Duodenal mucosa (tissue), 2 donors: ENCODE results near the gene PLEKHS1.

Experiments used
- H3K27ac ChIP-seq: one replicate; pipeline ENCODE4 v1.7.0; 2013; ENCODE audit warnings: low read depth, low read length
- H3K27me3 ChIP-seq, 2 donors: one replicate each; pipeline ENCODE4 v1.7.0; 2013; ENCODE audit warnings: low read length in 2 of 2, control low read depth in 1 of 2; ENCODE audit not compliant: insufficient read depth in 2 of 2, control insufficient read depth in 1 of 2
- H3K36me3 ChIP-seq, 2 donors: one replicate each; pipeline ENCODE4 v1.7.0; 2013; ENCODE audit warnings: low read length in 2 of 2, control low read depth in 1 of 2; ENCODE audit not compliant: insufficient read depth in 2 of 2, control insufficient read depth in 1 of 2
- H3K4me1 ChIP-seq, 2 donors: one replicate each; pipeline ENCODE4 v1.7.0; 2013; ENCODE audit warnings: low read length in 2 of 2, control low read depth in 1 of 2; ENCODE audit not compliant: insufficient read depth in 2 of 2, control insufficient read depth in 1 of 2
- H3K4me3 ChIP-seq, 2 donors: one replicate each; pipeline ENCODE4 v1.7.0; 2013; ENCODE audit warnings: low read length in 2 of 2, low read depth in 1 of 2
- H3K9ac ChIP-seq, 2 donors: one replicate each; pipeline ENCODE4 v1.7.0; 2013; ENCODE audit warnings: low read length in 2 of 2, low read depth in 1 of 2
- H3K9me3 ChIP-seq, 2 donors: one replicate each; pipeline ENCODE4 v1.7.0; 2013; ENCODE audit warnings: low read length in 2 of 2, control low read depth in 1 of 2; ENCODE audit not compliant: control insufficient read depth in 1 of 2

Gene PLEKHS1

GRCh38 chr10:113739577-113739976 lies 11.9 kb upstream of the PLEKHS1 start:
- Histone ChIP-seq H3K27me3 (no peaks in the 10 kb centered on the region), H3K4me1 (peaks cover 1 to 7% of the 10 kb centered on the region in 2 donors), H3K9me3 (no peaks in the 10 kb centered on the region), H3K4me3 (no peak overlapping the region), H3K9ac (no peak overlapping the region), H3K27ac (no peak overlapping the region), H3K36me3 (no peaks in the 10 kb centered on the region)

- no peaks in the 10 kb centered on the region for H3K36me3 ChIP-seq
- H3K9ac ChIP-seq = no peak overlapping the region
- H3K9me3 ChIP-seq = no peaks in the 10 kb centered on the region
- peaks cover 4 to 13% of the 10 kb centered on the region in 2 donors for H3K4me1 ChIP-seq
- no peak overlapping the region for H3K4me3 ChIP-seq
- H3K27ac ChIP-seq = no peak overlapping the region
- no peaks in the 10 kb centered on the region for H3K27me3 ChIP-seq
Measured at GRCh38 chr10:113740850-113741249, 10.6 kb upstream of the PLEKHS1 start.

GRCh38 chr10:113742466-113742865 lies 9.0 kb upstream of the PLEKHS1 start:
- Histone ChIP-seq H3K9ac (no peak overlapping the region), H3K9me3 (no peaks in the 10 kb centered on the region), H3K4me3 (no peak overlapping the region), H3K27me3 (no peaks in the 10 kb centered on the region), H3K27ac (no peak overlapping the region), H3K4me1 (peaks cover 9 to 24% of the 10 kb centered on the region in 2 donors), H3K36me3 (no peaks in the 10 kb centered on the region)

- no peak overlapping the region for H3K27ac ChIP-seq
- H3K4me3 ChIP-seq = no peak overlapping the region
- peaks cover 14 to 30% of the 10 kb centered on the region in 2 donors for H3K4me1 ChIP-seq
- H3K27me3 ChIP-seq = no peaks in the 10 kb centered on the region
- H3K9me3 ChIP-seq = no peaks in the 10 kb centered on the region
- H3K36me3 ChIP-seq = no peaks in the 10 kb centered on the region
- H3K9ac ChIP-seq = no peak overlapping the region
Measured at GRCh38 chr10:113743594-113743993, 7.9 kb upstream of the PLEKHS1 start.

- Histone ChIP-seq H3K4me1 (peaks cover 14 to 30% of the 10 kb centered on the region in 2 donors), H3K36me3 (no peaks in the 10 kb centered on the region), H3K9me3 (no peaks in the 10 kb centered on the region), H3K4me3 (no peak overlapping the region), H3K27ac (no peak overlapping the region), H3K9ac (no peak overlapping the region), H3K27me3 (no peaks in the 10 kb centered on the region)
Measured at GRCh38 chr10:113745374-113745773, 6.1 kb upstream of the PLEKHS1 start.

- H3K4me3 ChIP-seq = peak overlapping the region; percentile 47 to 50
- H3K9ac ChIP-seq = peak overlapping the region; percentile 13 to 28
- H3K27me3 ChIP-seq = no peaks in the 10 kb centered on the region
- peaks cover 18 to 30% of the 10 kb centered on the region in 2 donors for H3K4me1 ChIP-seq
- H3K36me3 ChIP-seq = no peaks in the 10 kb centered on the region
- H3K9me3 ChIP-seq = no peaks in the 10 kb centered on the region
- H3K27ac ChIP-seq = peak overlapping the region; percentile 34
Measured at GRCh38 chr10:113746217-113746957, 5.1 kb upstream of the PLEKHS1 start.

- no peak overlapping the region for H3K27ac ChIP-seq
- H3K9ac ChIP-seq = peak overlapping the region in 1 of 2 donors; percentile 55
- H3K4me3 ChIP-seq = peak overlapping the region; percentile 60
- no peaks in the 10 kb centered on the region for H3K36me3 ChIP-seq
- H3K9me3 ChIP-seq = no peaks in the 10 kb centered on the region
- no peaks in the 10 kb centered on the region for H3K27me3 ChIP-seq
- H3K4me1 ChIP-seq = peaks cover 20 to 28% of the 10 kb centered on the region in 2 donors
Measured at GRCh38 chr10:113752553-113752952, 1.1 kb downstream of the PLEKHS1 start.

- no peaks in the 10 kb centered on the region for H3K36me3 ChIP-seq
- peak overlapping the region; percentile 60 for H3K4me3 ChIP-seq
- H3K9me3 ChIP-seq = no peaks in the 10 kb centered on the region
- H3K27me3 ChIP-seq = no peaks in the 10 kb centered on the region
- peaks cover 14 to 23% of the 10 kb centered on the region in 2 donors for H3K4me1 ChIP-seq
- no peak overlapping the region for H3K27ac ChIP-seq
- peak overlapping the region in 1 of 2 donors; percentile 55 for H3K9ac ChIP-seq
Measured at GRCh38 chr10:113753020-113753692, 1.7 kb downstream of the PLEKHS1 start.

- Histone ChIP-seq H3K9me3 (no peaks in the 10 kb centered on the region), H3K9ac (no peak overlapping the region), H3K4me1 (peaks cover 14 to 23% of the 10 kb centered on the region in 2 donors), H3K27ac (no peak overlapping the region), H3K4me3 (peak overlapping the region in 1 of 2 donors; percentile 2), H3K27me3 (no peaks in the 10 kb centered on the region), H3K36me3 (no peaks in the 10 kb centered on the region)
Measured at GRCh38 chr10:113754125-113754524, 2.6 kb downstream of the PLEKHS1 start.

GRCh38 chr10:113754768-113755167 lies 3.3 kb downstream of the PLEKHS1 start:
- peak overlapping the region in 1 of 2 donors; percentile 4 for H3K9ac ChIP-seq
- no peaks in the 10 kb centered on the region for H3K27me3 ChIP-seq
- peak overlapping the region; percentile 1 to 62 for H3K4me3 ChIP-seq
- no peaks in the 10 kb centered on the region for H3K36me3 ChIP-seq
- no peak overlapping the region for H3K27ac ChIP-seq
- H3K9me3 ChIP-seq = no peaks in the 10 kb centered on the region
- peaks cover 14 to 23% of the 10 kb centered on the region in 2 donors for H3K4me1 ChIP-seq
